SK-N-SH (cell line): ENCODE data around the gene TRAF3IP1.

Source experiments
- ELF1 ChIP-seq: IDR thresholded peaks from 2 replicates; pipeline ENCODE4 v1.4.0; 2012
- GABPA ChIP-seq: IDR thresholded peaks from 2 replicates; pipeline ENCODE4 v1.4.0; 2012; ENCODE audit warnings: low read depth, mild to moderate bottlenecking
- JUND ChIP-seq: IDR thresholded peaks from 2 replicates; pipeline ENCODE4 v1.4.0; 2012
- MXI1 ChIP-seq: IDR thresholded peaks from 2 replicates; pipeline ENCODE4 v1.6.1; 2012; ENCODE audit warnings: mild to moderate bottlenecking, low read depth, low read length, improper control_type of control experiment
- POLR2AphosphoS5 ChIP-seq: IDR thresholded peaks from 2 replicates; pipeline ENCODE4 v1.6.1; 2012; ENCODE audit warnings: low read depth, low read length
- RAD21 ChIP-seq: IDR thresholded peaks from 2 replicates; pipeline ENCODE4 v1.6.1; 2012; ENCODE audit warnings: mild to moderate bottlenecking, low read length
- RCOR1 ChIP-seq: fragments of 150-350 bp; IDR thresholded peaks from 2 replicates; pipeline ENCODE4 v1.6.1; 2017; ENCODE audit warnings: antibody characterized with exemption, low read length
- RXRA ChIP-seq: IDR thresholded peaks from 2 replicates; pipeline ENCODE4 v1.4.0; 2012; ENCODE audit warnings: low read depth, mild to moderate bottlenecking, borderline replicate concordance
- SIN3A ChIP-seq: IDR thresholded peaks from 2 replicates; pipeline ENCODE4 v1.6.1; 2012; ENCODE audit warnings: low read depth, mild to moderate bottlenecking, low read length, moderate library complexity, borderline replicate concordance
- YY1 ChIP-seq: IDR thresholded peaks from 2 replicates; pipeline ENCODE4 v1.4.0; 2012; ENCODE audit warnings: low read depth, mild to moderate bottlenecking
- TF ChIP-seq, protein P1 (sequence below): fragments of 150-350 bp; IDR thresholded peaks from 2 replicates; pipeline ENCODE4 v1.6.1; 2017; ENCODE audit warnings: antibody characterized with exemption, low read length, low read depth, borderline replicate concordance
- TF ChIP-seq, protein P2 (sequence below): fragments of 200-600 bp; sonication (generic); IDR thresholded peaks from 2 replicates; pipeline ENCODE4 v1.6.1; 2017; ENCODE audit warnings: antibody characterized with exemption, mild to moderate bottlenecking, moderate library complexity
- TF ChIP-seq, protein P3 (sequence below): IDR thresholded peaks from 2 replicates; pipeline ENCODE4 v1.4.0; 2012; ENCODE audit warnings: low read depth, borderline replicate concordance
- TF ChIP-seq, protein P4 (sequence below): IDR thresholded peaks from 2 replicates; pipeline ENCODE4 v1.4.0; 2012; ENCODE audit warnings: low read depth

DNA sequence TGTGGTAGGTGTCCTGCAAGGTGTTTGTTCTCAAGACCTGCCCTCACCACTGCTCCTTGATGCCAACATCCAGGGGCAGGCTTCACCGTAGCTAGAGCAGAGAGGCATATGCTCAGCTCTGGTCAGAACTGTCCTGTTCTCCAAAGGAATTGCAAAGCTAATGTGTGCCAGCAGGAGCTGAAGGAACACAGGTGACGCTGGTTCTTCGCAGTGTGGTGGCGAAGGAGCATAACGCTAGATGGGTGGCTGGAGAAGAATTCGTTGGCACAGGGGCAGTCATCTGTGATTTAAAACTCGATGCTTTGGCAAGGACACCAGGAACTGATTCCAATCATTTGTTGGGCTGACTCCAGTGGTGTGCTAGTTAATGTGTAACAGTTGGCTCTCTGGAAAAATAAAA lies 20.5 kb upstream of the TRAF3IP1 start:
- TF ChIP-seq, protein P1, sequence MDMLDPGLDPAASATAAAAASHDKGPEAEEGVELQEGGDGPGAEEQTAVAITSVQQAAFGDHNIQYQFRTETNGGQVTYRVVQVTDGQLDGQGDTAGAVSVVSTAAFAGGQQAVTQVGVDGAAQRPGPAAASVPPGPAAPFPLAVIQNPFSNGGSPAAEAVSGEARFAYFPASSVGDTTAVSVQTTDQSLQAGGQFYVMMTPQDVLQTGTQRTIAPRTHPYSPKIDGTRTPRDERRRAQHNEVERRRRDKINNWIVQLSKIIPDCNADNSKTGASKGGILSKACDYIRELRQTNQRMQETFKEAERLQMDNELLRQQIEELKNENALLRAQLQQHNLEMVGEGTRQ, result no peak
- TF ChIP-seq, protein P2, sequence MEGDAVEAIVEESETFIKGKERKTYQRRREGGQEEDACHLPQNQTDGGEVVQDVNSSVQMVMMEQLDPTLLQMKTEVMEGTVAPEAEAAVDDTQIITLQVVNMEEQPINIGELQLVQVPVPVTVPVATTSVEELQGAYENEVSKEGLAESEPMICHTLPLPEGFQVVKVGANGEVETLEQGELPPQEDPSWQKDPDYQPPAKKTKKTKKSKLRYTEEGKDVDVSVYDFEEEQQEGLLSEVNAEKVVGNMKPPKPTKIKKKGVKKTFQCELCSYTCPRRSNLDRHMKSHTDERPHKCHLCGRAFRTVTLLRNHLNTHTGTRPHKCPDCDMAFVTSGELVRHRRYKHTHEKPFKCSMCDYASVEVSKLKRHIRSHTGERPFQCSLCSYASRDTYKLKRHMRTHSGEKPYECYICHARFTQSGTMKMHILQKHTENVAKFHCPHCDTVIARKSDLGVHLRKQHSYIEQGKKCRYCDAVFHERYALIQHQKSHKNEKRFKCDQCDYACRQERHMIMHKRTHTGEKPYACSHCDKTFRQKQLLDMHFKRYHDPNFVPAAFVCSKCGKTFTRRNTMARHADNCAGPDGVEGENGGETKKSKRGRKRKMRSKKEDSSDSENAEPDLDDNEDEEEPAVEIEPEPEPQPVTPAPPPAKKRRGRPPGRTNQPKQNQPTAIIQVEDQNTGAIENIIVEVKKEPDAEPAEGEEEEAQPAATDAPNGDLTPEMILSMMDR, result no peak
- no peak for TF ChIP-seq JUND
- TF ChIP-seq POLR2AphosphoS5, result no peak
- TF ChIP-seq, protein P3, sequence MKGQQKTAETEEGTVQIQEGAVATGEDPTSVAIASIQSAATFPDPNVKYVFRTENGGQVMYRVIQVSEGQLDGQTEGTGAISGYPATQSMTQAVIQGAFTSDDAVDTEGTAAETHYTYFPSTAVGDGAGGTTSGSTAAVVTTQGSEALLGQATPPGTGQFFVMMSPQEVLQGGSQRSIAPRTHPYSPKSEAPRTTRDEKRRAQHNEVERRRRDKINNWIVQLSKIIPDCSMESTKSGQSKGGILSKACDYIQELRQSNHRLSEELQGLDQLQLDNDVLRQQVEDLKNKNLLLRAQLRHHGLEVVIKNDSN, result no peak
- TF ChIP-seq ELF1, result no peak
- TF ChIP-seq YY1, result no peak
- no peak for TF ChIP-seq RCOR1
- TF ChIP-seq GABPA, result no peak
- TF ChIP-seq, protein P4, sequence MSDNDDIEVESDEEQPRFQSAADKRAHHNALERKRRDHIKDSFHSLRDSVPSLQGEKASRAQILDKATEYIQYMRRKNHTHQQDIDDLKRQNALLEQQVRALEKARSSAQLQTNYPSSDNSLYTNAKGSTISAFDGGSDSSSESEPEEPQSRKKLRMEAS, result no peak
- no peak for TF ChIP-seq MXI1
- no peak for TF ChIP-seq RAD21
- TF ChIP-seq SIN3A, result no peak
- no peak for TF ChIP-seq RXRA
